Measurements from ENCODE around the gene CMTM5. TPM values are rescaled to one million over a fixed set of nuclear protein-coding genes. Genes with fewer than 3 reads are reported as not detected.

CMTM5 gene, protein sequence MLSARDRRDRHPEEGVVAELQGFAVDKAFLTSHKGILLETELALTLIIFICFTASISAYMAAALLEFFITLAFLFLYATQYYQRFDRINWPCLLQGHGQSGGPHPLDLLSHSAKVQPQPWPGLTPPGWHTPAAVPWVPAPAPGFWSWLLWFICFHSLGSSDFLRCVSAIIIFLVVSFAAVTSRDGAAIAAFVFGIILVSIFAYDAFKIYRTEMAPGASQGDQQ
- not detected in 5 replicates for total RNA-seq (2022; extraction: Qiagen RNA extraction)

DNA sequence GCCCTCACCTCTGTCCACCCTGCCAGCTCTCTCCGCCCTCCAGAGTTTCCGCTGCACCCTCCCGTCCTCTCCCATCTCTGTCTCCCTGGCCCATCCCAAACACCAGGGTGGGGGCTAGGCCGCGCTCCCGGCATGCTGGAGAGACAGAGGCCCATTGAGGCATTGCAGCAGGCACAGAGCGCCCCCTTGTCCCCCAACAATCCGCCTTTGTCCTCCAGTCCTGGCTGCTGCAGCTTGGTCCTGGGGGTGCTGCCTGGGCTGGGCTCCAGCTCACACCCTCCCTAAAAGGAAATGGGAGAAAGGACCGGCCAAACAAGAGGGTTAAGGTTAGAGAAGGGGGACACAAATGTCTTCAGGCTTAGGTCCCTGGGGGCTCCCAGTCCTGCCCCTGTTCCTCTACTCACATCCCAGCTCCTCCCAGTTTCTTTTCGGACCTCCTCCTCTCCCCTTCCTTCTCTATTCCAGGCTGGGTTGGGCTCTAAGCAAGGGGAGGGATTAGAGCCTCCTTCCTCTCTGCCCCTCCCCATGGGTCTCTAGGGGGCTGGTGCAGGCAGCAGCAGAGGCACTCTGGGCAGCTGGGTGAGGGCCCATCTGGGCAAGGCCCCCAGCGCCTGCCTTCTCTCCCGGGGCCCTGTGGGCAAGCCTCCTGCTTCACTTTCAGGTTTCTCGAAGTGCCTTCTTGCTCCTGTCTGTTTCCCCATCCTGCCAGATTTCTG, at the start of gene CMTM5:
Gene CMTM5, plus strand, starts transcription at position 565 of the 716 bp plus-strand sequence. CDS start 206 bp downstream, outside the sequence.

DNA sequence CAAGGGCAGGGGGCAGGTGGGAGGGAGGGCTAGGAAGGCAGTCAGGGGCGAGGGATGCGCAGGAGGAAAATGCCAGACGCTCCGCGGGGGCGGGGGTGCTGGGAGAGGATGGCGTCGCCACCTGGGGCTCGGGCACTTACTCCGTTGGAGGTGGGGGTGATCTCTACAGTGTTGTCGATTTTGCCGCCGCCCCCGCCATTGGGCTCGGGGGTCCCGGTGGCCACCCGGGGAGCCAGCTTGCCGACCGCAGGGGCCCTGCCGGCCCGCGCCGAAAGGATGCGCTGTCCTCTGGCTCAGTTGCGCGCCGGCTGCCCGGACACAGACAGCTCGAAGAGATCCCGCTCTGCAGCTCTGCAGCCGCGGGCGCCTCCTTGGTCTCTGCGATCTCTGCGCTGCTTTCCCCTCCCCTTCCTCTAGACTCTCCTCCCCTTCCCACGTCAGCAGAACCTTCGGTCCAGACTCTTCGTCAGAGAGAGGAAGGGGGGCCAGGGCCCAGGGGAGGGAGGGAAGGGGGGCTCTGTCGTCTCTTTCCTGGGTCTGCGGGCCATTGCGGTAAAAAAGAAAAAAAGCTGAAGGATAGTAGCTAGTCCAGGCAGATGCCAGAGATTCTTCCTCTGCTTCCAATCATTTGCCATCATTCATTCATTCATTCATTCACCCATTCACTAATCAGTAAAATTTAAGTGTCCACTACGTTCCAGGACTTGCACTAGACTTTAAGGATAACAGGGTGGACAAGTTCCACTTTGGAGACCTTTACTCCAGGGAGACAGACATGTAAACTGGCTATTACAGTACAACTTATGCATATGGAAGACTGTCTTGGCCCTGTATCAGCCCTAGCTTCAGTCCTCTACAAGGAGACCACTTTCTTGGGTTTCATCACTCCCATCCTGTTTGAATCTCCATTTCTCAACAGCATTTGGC, 24.1 kb upstream of the CMTM5 start, which contains the start of gene SLC22A17:
Gene SLC22A17, minus strand, starts transcription at position 382 of the 927 bp plus-strand sequence.

DNA sequence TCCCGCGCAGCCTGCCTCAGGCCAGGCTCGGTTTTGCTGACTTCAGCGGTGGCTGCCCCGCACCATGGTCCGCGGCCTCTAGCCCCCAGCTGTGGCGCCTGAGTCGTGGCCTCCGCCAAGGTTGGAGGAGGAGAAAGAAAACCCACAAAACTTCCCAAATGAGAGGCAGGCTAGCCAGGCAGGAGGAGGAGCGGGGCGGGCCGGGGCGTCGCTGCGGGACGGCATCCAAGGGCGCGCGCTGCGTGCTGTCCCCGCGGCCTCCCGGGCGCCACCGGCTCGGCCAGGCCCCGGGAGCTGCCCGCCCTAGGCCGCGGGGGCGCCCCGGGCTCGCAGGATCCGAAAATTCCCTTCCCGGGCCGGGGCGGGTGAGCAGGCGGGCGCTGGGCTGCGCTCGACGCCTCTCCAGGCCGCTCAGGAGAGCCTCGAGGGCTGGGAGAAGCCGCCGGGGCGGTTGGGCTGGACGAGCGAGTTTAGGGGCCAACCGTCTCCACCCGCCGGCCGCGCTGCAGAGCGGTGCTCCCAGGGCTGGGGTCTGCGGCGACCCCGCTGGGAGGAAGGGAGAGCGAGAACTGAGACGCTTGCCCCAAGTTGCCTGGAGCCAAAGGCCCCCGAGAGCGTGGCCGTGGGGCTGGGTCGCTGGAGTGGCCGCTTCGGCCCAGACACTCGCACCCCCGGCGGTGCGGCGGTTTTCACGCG, 11.7 kb upstream of the CMTM5 start, which contains the start of gene EFS:
Gene EFS, minus strand, starts transcription at position 137 of the 696 bp plus-strand sequence. CDS start 147 bp downstream, outside the sequence.

DNA sequence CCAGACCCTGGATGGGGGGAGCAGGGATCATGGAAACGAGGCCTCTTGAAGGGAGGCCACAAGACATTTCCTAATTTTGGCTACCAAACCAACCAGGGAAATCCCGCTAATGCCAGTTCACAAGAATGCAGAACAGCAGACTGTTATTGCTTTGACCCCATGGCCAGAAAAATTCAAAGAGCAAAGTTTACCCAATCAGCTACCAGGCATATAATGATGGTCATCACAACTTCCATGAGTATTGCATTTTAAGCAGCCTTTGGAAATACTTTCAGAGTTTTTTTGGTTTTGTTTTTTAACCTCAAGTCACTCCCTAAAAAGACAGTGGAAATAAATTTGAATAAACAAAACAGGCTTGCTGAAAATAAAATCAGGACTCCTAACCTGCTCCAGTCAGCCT, 4.3 kb upstream of the CMTM5 start, which contains the start of gene IL25:
Gene IL25, plus strand, starts transcription at position 301 of the 400 bp plus-strand sequence.

DNA sequence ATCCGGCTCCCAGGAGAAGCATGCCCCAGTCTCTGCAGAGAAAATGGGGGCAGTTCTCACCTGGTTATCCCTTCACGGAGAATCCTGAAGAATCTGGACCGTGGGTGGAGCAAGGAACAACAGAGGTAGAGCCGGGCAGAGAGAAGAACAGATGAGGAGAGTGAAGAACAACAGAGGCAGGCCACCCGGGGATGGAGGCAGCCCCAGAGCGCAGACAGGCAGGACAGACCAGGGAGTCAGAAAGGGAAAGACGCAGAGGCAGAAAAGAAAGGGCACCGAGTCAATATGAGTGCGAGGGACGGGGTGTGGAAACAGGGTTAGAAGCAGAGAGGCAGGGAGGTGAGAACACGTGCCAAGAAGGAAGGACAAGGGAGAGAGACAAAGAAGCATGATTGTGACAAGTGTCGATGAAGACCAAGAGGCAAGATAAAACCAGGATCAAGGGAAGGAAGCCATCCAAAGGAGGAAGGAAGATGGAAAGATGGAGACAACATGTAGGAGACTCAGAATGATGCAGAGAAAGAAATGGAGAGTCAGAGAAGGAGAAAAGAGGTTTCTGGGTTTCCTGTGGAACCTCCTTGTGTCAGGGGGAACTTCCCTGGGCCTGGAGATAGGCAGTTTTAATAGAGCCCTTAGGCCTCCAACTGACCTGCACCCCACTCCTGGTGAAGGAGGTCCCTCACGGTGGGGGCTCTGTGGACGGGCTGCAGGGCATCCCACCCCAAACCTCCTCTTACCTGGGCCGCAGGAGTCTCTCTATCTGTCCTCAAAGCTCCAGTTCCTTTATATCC, 30.9 kb downstream of the CMTM5 start, which contains the start of gene MYH6:
Gene MYH6, minus strand, starts transcription at position 758 of the 791 bp plus-strand sequence. CDS start 1,050 bp downstream, outside the sequence.

Other genes starting within 250 kb of the CMTM5 start
- gene SLC7A8, start 193.4 kb upstream of the CMTM5 start, total RNA-seq (2022; extraction: Qiagen RNA extraction), result 1.7 to 3.5 TPM (median 1.8 TPM) in 5 replicates
- not detected in 5 replicates for gene RNF212B, start 139.1 kb upstream of the CMTM5 start, total RNA-seq (2022; extraction: Qiagen RNA extraction)
- gene HOMEZ, start 90.9 kb upstream of the CMTM5 start, total RNA-seq (2022; extraction: Qiagen RNA extraction), result 6.5 to 8.9 TPM (median 8.5 TPM) in 5 replicates
- 3.3 to 3.9 TPM (median 3.4 TPM) in 5 replicates for gene PPP1R3E, start 74.2 kb upstream of the CMTM5 start, total RNA-seq (2022; extraction: Qiagen RNA extraction)
- gene BCL2L2, start 70.2 kb upstream of the CMTM5 start, total RNA-seq (2022; extraction: Qiagen RNA extraction), result 15.8 to 21.2 TPM (median 18.0 TPM) in 5 replicates
- 139 to 150 TPM (median 142 TPM) in 5 replicates for gene PABPN1, start 55.6 kb upstream of the CMTM5 start, total RNA-seq (2022; extraction: Qiagen RNA extraction)
- gene SLC22A17, start 24.2 kb upstream of the CMTM5 start, total RNA-seq (2022; extraction: Qiagen RNA extraction), result 5.8 to 7.4 TPM (median 6.1 TPM) in 5 replicates
- not detected in 5 replicates for gene EFS, start 11.9 kb upstream of the CMTM5 start, total RNA-seq (2022; extraction: Qiagen RNA extraction)
- not detected in 5 replicates for gene IL25, start 4.2 kb upstream of the CMTM5 start, total RNA-seq (2022; extraction: Qiagen RNA extraction)
- gene MYH6, start 31.2 kb downstream of the CMTM5 start, total RNA-seq (2022; extraction: Qiagen RNA extraction), result 0.03 to 0.16 TPM (median 0.12 TPM) in 5 replicates
- 0.01 TPM in 1 of 5 replicates, not detected in the others for gene MYH7, start 58.6 kb downstream of the CMTM5 start, total RNA-seq (2022; extraction: Qiagen RNA extraction)
- gene NGDN, start 92.7 kb downstream of the CMTM5 start, total RNA-seq (2022; extraction: Qiagen RNA extraction), result 59.7 to 66.1 TPM (median 62.3 TPM) in 5 replicates
- gene ZFHX2, start 174.7 kb downstream of the CMTM5 start, total RNA-seq (2022; extraction: Qiagen RNA extraction), result 0.73 to 1.1 TPM (median 0.82 TPM) in 5 replicates
- 11.5 to 16.5 TPM (median 13.3 TPM) in 5 replicates for gene THTPA, start 179.2 kb downstream of the CMTM5 start, total RNA-seq (2022; extraction: Qiagen RNA extraction)
- gene AP1G2, start 190.7 kb downstream of the CMTM5 start, total RNA-seq (2022; extraction: Qiagen RNA extraction), result 37.6 to 51.5 TPM (median 41.7 TPM) in 5 replicates
- 0.06 to 0.10 TPM (median 0.08 TPM) in 5 replicates for gene JPH4, start 201.7 kb downstream of the CMTM5 start, total RNA-seq (2022; extraction: Qiagen RNA extraction)

All from A549 treated with Hydrocortisone at 1 μM for 4 hours (cell line).